GM18873 (cell line): ENCODE data around the gene CD79B.
A peak's percentile ranks its signal among the peaks of the same experiment; 100 is the strongest.
"Not testable (repeated sequence)": the region's sequence is repeated elsewhere in the genome, so short reads cannot be mapped to it uniquely, and the experiment has no call there.

Source experiments
- ATAC-seq: cut with Tn5 transposase; IDR thresholded peaks from one replicate; pipeline ENCODE4 v1.9.1; 2021; ENCODE audit warnings: mild to moderate bottlenecking, moderate library complexity, moderate number of reproducible peaks; ENCODE audit not compliant: unreplicated experiment, low FRiP score

Gene CD79B

DNA sequence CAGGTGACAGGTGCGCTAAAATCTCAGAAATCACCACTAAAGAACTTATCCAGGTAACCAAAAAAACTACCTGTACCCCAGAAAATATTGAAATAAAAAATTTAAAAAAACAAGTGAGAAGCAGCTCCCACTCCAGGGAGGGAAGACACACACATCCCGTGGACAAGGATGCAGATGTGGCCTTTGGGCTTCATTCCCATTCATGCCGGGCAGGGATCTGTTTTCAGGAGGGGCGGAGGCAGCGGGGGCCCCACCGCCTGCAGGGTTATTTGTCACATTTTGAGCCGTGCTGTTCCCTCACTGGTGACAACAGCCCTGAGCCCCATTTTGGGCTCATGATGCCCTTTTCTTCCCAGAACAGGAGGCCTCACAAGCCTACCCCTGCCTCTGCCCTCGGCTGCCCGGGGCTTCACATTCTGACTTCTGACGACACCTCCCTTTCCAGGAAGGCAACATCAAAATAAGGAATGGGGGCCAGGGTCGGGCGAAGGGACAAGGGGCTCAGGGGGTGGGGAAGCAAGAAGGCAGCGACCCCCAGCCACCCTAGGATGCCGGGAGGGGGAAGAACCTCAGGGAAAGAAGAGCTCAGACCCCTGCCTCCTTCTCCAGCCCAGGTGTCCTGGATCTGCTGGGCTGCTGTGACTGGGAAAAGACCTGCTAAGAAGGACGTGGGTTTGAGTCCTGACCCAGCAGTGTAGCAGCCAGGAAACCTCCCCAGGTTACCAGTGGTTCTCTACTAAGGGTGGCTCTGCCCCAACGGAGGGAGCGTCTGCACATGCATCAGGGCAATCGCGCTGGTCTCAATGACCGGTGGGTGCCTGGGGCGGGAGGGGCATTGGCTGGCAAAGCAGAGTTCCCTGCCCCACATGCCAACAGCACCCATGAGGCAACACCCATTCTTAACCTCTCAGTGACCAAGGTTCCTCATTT lies 2.3 kb upstream of the CD79B start:
- no peak for ATAC-seq

DNA sequence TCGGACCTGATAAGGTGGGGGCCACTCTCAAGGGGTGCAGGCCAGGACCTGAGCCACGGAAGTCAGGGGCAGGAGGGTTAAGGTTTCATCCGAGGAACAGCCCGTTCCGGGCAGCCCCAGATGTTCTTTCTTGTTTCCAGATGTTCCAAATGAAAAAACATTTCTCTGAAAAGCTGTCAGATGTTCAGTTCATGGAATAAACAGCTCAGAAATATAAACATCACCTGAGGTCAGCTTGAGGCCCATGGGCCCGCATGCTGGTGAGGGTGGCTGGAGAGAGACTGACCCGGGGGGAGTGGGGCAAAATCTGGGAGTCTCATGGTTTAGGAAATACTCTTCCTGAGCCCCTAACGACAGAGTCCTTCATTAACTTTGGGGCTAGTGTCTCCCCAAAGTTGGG lies 1.5 kb upstream of the CD79B start:
- no peak for ATAC-seq

DNA sequence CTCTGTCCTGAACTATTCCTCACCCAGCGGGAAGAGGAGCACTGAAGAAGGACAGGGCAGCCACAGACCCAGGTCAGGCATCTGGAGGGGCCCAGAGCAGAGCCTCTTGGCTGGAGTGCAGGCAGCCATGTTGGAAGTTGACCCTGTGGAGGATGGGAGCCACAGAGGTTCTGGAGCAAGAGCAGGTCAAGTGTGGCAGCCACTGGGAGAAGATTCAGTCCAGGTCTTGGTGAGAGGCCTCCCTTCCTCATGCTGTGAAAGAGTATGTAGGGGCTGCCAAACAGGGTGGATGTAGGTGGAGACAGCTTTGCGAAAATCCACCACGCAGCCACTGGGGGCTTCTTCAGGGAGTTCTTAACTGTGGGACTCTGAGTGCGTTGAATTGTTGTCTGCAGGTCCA lies 590 bp upstream of the CD79B start:
- ATAC-seq = no peak

DNA sequence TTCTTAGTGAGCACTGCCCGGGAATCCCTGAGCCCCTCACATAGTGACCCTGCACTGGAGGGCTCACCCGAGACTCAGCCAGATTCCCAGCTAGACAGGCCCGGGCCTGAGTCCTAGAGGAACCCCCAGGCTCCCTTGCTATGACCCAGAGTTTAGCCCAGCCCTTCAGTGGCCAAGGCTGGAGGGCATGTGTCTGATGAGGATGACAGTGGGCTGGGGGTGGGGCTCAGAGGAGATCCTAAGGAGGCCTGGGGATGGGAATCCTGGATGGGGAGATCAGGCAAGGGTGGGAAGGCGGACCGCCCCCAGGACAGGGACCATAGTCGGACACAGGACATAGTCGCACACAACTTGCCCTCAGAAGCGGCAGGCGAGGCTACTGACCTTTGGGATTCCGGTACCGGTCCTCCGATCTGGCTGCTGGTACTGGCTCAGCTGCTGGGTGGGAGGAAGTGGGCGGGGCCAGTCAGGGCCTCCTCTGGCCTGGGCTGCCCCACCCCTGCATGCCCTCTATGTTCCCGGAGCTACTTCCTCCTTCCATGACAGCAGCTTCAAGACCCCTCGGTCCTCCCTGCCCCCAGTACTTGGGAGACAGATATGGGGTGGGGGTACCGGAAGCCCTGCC lies 1.1 kb downstream of the CD79B start:
- no peak for ATAC-seq

DNA sequence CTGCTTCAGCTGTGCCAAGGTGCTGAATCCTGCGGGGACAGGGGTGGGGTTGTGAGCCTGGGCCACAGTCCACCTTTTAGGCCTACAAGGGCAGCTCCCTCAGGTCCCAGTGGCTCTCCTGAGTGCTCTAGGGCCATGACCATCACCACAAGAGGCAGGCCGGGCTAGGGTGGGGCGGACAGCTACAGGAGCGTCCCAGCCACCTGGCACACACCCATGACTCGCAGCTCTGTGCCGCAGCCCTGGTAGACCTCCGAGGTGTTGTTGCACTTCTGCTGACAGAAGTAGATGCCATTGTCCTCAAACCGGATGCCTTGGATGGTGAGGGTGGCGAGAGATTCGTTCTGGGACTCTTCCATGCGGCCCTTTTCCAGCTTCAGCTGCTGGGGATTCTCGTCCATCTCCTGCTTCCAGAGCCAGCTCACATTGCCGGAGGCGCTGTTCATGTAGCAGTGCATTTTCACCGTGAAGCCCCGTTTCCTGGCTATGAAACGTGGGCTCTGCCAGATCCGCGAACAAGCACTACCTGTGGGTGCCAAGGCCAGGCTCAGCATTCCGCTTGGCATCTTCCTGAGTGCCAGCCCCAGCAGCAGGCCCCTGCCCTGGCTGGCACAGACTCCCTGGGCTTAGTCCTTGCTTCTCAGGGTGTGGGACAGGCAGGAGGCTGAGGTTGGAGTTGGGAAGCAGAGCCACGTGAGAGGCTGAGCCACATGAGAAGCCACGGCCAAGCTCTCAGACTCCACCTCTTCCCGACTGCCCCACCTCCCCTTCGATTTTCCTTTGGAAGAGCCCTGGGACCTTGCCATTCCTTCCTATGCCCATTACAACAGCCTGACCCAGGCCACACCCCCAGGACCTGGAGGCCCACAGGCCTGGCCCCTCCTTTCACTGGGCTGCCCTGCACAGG lies 2.0 kb downstream of the CD79B start:
- ATAC-seq = no peak

DNA sequence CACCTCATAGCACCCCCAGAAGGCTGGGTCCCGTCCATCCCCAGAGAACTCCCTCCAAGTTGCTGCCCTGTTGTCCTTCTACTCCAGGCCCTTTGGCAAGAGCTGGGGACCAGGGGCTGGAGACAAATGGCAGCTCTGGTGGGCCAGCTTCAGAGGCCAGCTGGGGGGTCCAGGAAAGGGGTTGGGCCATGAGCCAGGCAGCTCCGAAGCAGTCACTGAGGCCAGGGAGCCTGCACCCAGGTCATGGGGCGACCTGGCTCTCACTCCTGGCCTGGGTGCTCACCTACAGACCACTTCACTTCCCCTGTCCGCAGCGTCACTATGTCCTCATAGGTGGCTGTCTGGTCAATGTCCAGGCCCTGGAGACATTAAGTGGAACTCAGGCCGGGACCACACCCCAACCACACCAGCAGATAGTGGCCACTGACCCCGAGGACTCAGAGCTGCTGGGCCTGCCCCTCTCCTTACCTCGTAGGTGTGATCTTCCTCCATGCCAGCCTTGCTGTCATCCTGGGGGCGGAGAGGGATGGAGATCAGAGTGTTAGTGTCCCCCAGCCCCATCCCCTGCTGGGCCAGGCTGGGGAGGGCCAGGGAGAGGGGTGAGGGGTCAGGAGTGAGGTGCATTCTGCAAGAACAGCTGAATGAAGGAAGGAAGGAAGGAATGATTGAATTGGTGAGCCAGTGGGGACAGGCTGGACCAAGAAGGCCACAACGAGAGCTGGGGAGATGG lies 3.0 kb downstream of the CD79B start:
- no peak for ATAC-seq

DNA sequence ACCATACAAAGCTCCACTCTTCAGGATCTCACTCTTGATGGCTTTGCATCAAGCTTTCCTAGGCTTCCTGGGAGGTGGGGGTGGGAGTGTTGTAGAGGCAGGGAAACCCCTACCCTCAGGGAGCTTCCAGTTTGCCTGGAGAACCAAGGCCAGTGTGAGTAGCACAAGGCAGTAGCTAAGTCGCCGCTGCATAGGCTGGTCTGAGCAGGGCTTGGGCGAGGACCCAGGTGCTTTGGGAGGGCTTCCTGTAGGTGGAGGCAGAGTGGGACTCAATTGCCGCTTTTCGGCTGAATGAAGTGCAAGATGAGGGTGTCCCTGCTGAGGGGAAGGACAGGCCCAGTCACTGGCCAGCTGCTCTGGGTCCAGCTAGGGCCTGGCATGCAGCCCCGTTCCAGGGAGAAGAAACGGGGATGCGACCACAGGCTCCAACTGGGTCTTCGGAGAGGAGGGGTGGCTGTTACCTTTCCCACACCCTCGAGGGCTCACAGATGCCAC lies 3.9 kb downstream of the CD79B start:
- no peak for ATAC-seq

DNA sequence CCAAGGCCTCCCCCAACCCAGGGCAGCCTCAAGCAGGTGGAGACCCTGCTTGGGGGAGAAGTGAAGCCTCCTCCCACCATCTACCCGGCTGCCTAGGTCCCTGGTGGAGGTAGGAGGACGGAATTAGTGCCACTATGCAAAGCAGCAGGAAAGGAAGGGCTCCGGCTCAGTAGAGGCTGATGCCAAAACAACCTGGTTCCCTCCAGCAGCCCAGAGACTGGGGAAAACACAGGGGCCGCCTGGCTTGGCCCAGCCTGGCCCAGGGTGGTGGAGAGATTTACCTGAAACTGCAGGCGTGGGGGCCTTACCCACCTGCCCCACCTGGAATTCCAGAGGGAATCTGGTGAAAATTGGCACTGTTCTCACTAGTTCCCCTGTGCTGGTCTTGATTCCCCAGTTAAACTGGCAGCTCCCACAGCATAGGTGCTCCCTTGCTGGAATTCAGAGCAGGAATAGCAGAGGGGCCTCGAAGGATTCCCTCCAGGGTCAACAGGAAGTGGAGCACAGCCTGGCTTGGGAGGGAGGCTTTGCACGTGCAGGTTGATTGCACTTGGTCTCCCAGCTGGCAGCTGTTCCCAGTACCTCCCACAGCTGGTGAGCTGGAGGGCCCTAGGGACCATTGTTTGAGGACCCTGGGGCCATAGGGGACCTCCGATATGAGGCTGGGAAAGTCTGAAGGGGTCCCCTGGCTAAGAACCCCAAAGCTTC lies 4.5 kb downstream of the CD79B start:
- peak; percentile 38 for ATAC-seq

DNA sequence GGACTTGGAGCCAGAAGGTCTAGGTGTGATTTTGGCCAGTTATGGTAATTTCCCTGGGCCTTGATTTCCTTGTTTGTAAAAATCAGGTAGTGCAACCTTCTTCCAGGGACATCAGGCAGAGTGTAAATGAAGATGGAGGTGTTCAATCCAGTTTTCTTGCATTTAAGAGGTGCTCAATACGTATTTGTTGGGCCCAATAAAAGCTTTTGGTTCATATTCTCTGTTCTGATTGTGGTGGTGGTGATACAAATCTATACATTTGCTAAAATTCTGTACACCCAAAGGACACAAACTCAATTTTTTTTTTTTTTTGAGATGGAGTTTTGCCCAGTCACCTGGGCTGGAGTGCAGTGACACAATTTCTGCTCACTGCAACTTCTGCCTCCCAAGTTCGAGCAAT lies 6.0 kb downstream of the CD79B start:
- no peak for ATAC-seq

DNA sequence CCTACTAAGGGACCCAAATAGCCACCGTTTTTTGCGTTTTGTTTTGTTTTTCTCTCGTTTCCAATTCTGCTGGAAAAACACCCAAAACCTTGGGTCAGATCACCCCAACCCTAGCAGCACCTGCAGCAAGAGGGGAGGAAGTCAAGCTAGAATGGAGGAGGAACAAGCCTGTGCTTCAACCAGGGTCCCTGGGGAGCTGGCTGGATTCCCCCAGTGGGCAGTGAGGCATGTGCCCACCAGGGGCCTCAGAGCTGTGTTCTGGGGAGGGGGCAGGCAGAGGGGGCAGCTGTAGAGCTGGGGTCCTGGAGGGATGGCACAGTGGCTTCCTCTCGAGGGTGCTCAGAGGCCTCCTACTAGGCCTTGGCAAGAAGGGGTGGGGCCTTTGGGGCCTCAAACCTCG lies 6.5 kb downstream of the CD79B start:
- ATAC-seq = no peak

DNA sequence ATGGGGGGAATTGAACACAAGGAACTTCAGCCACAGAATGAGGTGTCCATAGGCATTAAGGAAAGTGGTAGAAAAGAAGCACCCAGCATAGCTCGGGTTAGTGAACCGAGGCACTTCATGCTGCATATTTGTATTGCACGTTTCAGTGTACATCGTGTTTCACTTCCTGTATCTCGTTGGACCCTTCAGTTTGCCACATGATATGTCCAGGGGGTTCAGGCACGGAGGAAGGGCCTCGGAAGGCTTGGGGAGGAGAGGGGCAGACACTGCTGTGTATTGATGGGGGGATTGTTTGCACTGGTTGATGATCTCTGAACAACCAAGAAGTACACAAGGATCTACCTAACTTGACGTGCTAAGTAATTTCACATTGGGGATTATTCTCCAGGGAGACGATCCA lies 9.7 kb downstream of the CD79B start:
- not testable (repeated sequence) for ATAC-seq

DNA sequence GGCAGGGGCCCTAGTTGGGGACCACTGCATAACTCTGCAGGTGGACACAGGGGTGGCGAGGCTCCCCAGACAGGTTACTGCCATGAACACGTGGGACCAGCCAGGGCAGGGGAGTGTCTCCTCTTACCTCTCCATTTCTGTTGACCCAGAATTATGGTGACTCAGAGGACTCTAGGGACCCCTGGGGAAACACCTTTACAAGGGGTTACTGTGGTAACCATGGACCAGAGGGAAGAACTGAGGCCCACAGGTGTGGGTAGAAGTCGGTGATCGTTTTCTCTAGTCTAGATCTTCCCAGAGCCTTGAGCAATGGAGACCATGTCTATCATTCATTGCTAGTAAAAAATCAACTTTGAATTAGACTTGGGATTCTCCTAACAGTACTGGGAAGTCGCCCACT lies 11.4 kb downstream of the CD79B start:
- not testable (repeated sequence) for ATAC-seq

DNA sequence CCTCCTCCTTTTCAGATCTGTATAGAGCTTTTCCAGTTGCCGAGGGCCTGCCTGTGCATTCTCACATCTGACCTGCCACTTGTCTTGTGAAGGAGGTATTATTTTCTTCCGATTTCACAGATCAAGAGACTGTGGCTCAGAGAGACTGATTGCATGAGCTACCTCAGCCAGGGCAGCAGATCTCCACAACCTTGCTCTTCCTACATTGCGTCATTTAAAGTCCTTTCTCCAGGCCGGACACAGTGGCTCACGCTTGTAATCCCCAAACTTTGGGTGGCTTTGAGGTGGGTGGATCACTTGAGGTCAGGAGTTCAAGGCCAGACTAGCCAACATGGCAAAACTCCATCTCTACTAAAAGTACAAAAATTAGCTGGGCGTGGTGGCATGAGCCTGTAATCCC lies 12.1 kb downstream of the CD79B start:
- not testable (repeated sequence) for ATAC-seq

DNA sequence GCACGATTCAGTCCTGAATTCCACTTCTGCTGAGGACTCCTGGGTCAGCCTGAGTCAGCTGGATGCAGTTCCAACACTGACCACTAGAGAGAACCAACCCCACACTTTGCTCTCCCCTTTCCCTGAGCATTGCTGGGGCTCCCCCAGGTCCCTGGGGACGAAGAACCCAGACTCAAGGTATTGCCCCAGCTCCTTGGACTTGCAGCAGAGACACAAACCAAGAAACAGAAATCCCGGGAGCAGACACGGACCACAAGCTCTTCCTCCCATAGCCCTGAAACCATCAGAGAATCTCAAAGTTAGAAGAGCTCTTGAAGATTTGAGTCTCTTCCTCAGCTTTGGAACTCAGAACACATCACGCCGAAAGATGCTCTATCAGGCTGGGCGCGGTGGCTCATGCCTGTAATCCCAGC lies 12.8 kb downstream of the CD79B start:
- peak; percentile 55 for ATAC-seq

DNA sequence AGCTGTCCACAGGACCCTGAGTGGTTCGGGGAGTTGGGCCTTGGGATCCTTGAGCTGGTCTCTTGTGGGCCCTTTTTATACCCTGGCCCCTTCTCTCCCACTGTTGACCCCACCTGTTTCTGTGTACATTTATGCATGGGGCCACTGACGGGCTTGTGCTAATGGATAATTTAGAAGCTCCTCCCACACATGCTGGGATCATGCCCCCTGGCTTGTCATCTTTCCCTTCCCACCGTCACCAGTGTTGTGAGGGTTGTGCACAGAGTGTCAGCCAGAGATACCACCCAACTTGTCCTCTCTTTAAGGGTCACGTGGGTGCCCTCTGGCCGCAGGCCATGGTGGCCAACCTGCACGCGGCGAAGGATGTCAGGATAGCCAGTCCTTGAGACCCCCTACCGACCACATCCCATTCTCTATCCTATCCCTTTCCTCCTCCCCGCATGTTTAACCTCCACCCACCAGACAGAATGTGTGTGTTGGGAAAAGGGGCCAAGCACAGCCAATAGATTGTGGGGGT lies 13.3 kb downstream of the CD79B start, which contains the start of gene GH1:
Gene GH1 (minus strand): TSS at position 51 of the 517 bp plus-strand sequence. CDS start 63 bp downstream, outside the sequence.
- not testable (repeated sequence) for ATAC-seq

DNA sequence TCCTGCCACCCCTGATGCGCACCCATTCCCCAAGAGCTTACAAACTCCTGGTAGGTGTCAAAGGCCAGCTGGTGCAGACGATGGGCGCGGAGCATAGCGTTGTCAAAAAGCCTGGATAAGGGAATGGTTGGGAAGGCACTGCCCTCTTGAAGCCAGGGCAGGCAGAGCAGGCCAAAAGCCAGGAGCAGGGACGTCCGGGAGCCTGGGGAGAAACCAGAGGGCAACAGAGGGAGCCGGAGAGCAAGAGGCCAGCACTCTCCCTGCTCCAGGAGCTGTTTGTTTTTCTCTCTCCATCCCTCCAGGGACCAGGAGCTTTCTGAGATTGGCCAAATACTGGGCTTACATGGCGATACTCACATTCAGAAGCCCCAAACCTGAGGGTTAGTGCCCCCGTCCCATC lies 13.8 kb downstream of the CD79B start:
- no peak for ATAC-seq

DNA sequence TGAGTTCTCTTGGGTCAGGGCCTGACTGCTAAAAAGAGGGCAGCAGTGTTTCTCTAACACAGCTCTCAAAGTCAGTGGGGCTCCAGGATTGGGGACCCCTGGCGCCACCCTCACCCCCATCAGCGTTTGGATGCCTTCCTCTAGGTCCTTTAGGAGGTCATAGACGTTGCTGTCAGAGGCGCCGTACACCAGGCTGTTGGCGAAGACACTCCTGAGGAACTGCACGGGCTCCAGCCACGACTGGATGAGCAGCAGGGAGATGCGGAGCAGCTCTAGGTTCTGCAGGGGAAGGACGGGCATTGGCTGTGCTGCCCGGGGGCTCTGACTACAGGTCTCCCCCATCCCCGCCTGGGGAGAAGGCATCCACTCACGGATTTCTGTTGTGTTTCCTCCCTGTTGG lies 14.5 kb downstream of the CD79B start:
- ATAC-seq = no peak

DNA sequence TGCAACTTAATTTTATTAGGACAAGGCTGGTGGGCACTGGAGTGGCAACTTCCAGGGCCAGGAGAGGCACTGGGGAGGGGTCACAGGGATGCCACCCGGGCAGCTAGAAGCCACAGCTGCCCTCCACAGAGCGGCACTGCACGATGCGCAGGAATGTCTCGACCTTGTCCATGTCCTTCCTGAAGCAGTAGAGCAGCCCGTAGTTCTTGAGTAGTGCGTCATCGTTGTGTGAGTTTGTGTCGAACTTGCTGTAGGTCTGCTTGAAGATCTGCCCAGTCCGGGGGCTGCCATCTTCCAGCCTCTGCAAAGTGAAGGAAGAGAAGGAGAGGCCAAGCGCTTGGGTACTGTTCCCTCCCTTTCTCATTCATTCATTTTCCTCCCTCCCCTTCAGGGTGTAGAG lies 14.9 kb downstream of the CD79B start:
- not testable (repeated sequence) for ATAC-seq

DNA sequence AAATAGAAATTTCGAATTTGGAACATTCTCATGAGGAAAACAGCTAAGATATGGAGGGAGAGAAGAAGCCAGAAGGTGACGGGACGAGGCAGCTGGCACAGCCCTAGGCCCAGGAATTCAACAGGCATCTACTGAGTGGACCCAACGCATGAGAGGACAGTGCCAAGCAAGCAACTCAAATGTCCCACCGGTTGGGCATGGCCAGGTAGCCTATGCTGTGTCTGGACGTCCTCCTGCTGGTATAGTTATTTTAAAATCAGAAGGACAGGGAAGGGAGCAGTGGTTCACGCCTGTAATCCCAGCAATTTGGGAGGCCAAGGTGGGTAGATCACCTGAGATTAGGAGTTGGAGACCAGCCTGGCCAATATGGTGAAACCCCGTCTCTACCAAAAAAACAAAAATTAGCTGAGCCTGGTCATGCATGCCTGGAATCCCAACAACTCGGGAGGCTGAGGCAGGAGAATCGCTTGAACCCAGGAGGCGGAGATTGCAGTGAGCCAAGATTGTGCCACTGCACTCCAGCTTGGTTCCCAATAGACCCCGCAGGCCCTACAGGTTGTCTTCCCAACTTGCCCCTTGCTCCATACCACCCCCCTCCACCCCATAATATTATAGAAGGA lies 15.5 kb downstream of the CD79B start:
- no peak for ATAC-seq
